ENCODE results near the gene ELOA. TPM values are rescaled to one million over a fixed set of nuclear protein-coding genes. Genes with fewer than 3 reads are reported as not detected.
"Not testable (repeated sequence)": the region's sequence is repeated elsewhere in the genome, so short reads cannot be mapped to it uniquely, and the experiment has no call there.

The ELOA gene
- total RNA-seq, 1 donor from 2014 or later: 28.8 TPM

GRCh38 chr1:23732363-23733224 lies 10.7 kb upstream of the ELOA start:
- DNase-seq (ENCODE audit: low spot score): no peak
- intact Hi-C loops (cut with DNase I): no loop called here

GRCh38 chr1:23733281-23733680 lies 10.0 kb upstream of the ELOA start:
- intact Hi-C loops (cut with DNase I): not testable (repeated sequence)

DNA sequence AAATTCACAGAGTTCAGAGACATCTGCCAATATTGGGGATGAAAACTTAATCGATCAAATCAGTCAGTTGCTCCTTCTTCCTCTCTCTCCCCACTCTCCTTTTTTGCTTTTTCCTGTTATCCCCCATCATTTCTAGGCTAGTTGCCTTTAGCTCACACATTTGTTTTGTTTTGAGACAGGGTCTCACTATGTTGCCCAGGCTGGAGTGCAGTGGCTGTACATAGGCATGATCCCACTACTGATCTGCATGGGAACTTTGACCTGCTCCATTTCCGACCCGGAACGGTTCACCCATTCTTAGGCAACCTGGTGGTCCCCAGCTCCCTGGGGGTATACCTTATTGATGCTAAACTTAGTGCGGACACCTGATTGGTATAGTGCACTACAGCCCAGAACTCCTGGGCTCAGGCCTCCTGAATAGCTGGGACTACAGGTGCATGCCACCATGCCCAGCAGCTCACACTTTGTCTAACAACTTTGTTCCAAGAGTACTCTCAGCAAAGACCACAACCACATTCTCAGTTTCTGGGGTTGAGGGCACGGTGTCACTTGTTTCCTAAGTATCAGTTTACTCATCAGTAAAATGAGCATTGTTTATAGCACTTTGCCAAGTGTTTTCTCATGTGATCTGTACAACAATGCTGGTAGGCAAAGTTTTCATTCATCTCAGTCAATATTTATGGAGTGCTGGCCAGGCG lies 6.7 kb upstream of the ELOA start:
- DNase-seq (ENCODE audit: low spot score): no peak
- intact Hi-C loops (cut with DNase I): no loop called here

More at GRCh38 chr1:23733281-23733680, 10.0 kb upstream of the ELOA start:
- not testable (repeated sequence) for DNase-seq (ENCODE audit: low spot score)

- intact Hi-C loops (cut with DNase I): loop anchor here (10.0 kb wide), 1 partner anchor 197 kb away; no protein-coding TSS in a partner anchor
These were observed 1.7 kb upstream of the ELOA start for GRCh38 chr1:23741609-23742008.

GRCh38 chr1:23742670-23743286 lies 493 bp upstream of the ELOA start:
- intact Hi-C loops (cut with DNase I): loop anchor here (10.0 kb wide), 1 partner anchor 198 kb away; no protein-coding TSS in a partner anchor
- peak; percentile 76 for DNase-seq (ENCODE audit: low spot score)

More at GRCh38 chr1:23741609-23742008, 1.7 kb upstream of the ELOA start:
- DNase-seq (ENCODE audit: low spot score): no peak

DNA sequence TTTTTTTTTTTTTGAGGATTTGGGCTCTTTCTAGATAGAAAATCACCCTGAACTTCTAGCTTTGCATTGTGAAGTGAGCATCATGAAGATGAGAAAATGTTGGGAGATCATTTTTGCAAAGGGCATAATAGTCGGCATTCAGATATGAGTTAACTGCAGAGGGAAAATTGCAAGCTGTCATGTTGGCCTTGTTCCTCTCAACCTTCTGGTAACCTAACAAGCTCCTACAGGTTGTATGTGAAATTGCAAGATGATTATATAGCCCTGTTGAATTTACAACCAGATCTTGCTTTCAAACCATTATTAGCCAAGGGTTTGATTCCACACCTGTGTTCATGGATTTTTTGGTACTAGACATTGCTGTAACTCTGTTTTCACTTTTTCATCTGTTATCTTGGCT lies 2.2 kb downstream of the ELOA start:
- intact Hi-C loops (cut with DNase I): loop anchor here (2.0 to 10.0 kb wide), 2 partner anchors 53 to 201 kb away; no protein-coding TSS in a partner anchor
- DNase-seq (ENCODE audit: low spot score): no peak

DNA sequence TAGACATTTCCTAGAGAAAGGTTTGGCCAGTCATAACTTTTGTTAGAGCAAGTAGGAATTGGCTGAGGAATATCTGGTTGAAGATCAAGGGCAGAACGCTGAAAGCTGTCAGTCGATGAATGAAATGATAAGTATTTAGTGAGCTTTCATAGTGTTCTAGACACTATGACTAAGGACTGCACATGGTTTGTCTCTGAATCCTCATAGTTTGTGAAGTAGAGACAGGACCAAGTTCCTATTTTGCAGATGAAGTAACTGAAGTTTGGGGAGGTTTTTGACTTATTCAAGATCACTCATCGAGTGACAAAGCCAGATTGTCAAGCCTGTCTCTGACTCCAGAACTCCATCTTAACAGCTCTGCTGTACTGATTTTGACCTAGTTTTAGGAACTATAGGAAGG lies 4.7 kb downstream of the ELOA start:
- intact Hi-C loops (cut with DNase I): loop anchor here (10.0 kb wide), 1 partner anchor 203 kb away; no protein-coding TSS in a partner anchor

GRCh38 chr1:23751050-23751814 lies 8.0 kb downstream of the ELOA start:
- intact Hi-C loops (cut with DNase I): no loop called here
- DNase-seq (ENCODE audit: low spot score): no peak

More for the DNA sequence above, 4.7 kb downstream of the ELOA start:
- DNase-seq (ENCODE audit: low spot score): no peak

DNA sequence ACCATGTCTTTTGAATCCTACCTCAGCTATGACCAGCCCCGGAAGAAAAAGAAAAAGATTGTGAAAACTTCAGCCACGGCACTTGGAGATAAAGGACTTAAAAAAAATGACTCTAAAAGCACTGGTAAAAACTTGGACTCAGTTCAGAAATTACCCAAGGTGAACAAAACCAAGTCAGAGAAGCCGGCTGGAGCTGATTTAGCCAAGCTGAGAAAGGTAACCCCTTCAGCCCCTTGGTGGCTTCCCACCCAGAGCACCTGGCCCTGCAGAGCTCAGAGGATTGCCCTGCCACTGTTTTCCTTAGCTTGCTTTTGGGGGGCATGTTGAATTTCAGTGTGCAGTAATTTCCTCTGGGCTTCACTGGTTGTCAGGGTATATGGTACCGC lies 8.5 kb downstream of the ELOA start:
- no peak for DNase-seq (ENCODE audit: low spot score)
- intact Hi-C loops (cut with DNase I): no loop called here

GRCh38 chr1:23752909-23753308 lies 9.6 kb downstream of the ELOA start:
- no peak for DNase-seq (ENCODE audit: low spot score)
- intact Hi-C loops (cut with DNase I): no loop called here

GRCh38 chr1:23756676-23757075 lies 13.4 kb downstream of the ELOA start:
- intact Hi-C loops (cut with DNase I): no loop called here

GRCh38 chr1:23757812-23758211 lies 14.5 kb downstream of the ELOA start:
- intact Hi-C loops (cut with DNase I): no loop called here
- DNase-seq (ENCODE audit: low spot score): no peak

More at GRCh38 chr1:23756676-23757075, 13.4 kb downstream of the ELOA start:
- DNase-seq (ENCODE audit: low spot score): no peak

DNA sequence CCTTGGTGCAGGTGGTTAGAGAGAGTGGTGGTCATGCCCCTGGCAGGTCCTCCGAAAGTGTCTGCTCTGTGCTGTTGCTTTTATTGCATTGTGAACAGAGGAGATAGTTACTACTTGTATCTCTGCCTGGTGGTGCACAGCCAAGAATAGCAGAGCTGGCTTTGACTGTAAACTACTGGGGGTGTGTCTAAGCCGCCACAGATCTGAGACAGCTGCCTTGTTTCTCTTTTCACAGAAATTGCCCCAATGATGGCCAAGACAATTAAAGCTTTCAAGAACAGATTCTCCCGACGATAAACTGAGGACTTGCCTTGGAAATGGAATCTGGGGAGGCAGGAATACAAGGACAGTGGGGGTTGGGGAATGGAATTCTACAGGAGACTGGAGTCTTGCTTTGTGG lies 16.0 kb downstream of the ELOA start:
- intact Hi-C loops (cut with DNase I): no loop called here
- no peak for DNase-seq (ENCODE audit: low spot score)

- intact Hi-C loops (cut with DNase I): no loop called here
- DNase-seq (ENCODE audit: low spot score): no peak
These were observed 19.8 kb downstream of the ELOA start for GRCh38 chr1:23763041-23763577.

GRCh38 chr1:23768733-23769132 lies 25.5 kb downstream of the ELOA start:
- intact Hi-C loops (cut with DNase I): no loop called here
- no peak for DNase-seq (ENCODE audit: low spot score)

- peak; percentile 94 for DNase-seq (ENCODE audit: low spot score)
- intact Hi-C loops (cut with DNase I): loop anchor here (5.0 kb wide), 2 partner anchors 95 to 145 kb away; partner anchors contain the start of gene FUCA1
These were observed 29.0 kb downstream of the ELOA start for GRCh38 chr1:23772049-23772853.

- intact Hi-C loops (cut with DNase I): loop anchor here (5.0 kb wide), 2 partner anchors 94 to 144 kb away; partner anchors contain the start of gene FUCA1
- no peak for DNase-seq (ENCODE audit: low spot score)
These were observed 29.6 kb downstream of the ELOA start for GRCh38 chr1:23772854-23773242.
